Stimulated activated naive CD8-positive, alpha-beta T cell treated with anti-CD3 and anti-CD28 coated beads, Interleukin-15, amount 100 ng/mL, for 72 hours (primary cell): ENCODE data around the gene KRT73.

Source experiments
- ATAC-seq: fragments of 150-1000 bp; cut with Tn5 transposase; 2 replicates; pipeline ENCODE4 v1.10.0; 2021; ENCODE audit warnings: mild to moderate bottlenecking, moderate library complexity
- DNase-seq, 2 donors: peaks; one replicate each; pipeline ENCODE4 v3.0.0; 2021 to 2022
- H3K27ac Mint-ChIP-seq, 2 donors: one replicate each; pipeline ENCODE4 v1.8.0; 2022; ENCODE audit warnings: mild to moderate bottlenecking in 2 of 2, mixed read lengths in 2 of 2, moderate library complexity in 2 of 2
- H3K27me3 Mint-ChIP-seq: one replicate; pipeline ENCODE4 v1.8.0; 2022; ENCODE audit warnings: mixed read lengths
- H3K4me1 Mint-ChIP-seq: one replicate; pipeline ENCODE4 v1.8.0; 2022; ENCODE audit warnings: mild to moderate bottlenecking, mixed read lengths
- H3K4me3 Mint-ChIP-seq, 2 donors: one replicate each; pipeline ENCODE4 v1.8.0; 2022; ENCODE audit warnings: mild to moderate bottlenecking in 2 of 2, mixed read lengths in 2 of 2, moderate library complexity in 1 of 2
- H3K9me3 Mint-ChIP-seq, 2 donors: one replicate each; pipeline ENCODE4 v1.8.0; 2022; ENCODE audit warnings: mixed read lengths in 2 of 2

KRT73 gene

DNA sequence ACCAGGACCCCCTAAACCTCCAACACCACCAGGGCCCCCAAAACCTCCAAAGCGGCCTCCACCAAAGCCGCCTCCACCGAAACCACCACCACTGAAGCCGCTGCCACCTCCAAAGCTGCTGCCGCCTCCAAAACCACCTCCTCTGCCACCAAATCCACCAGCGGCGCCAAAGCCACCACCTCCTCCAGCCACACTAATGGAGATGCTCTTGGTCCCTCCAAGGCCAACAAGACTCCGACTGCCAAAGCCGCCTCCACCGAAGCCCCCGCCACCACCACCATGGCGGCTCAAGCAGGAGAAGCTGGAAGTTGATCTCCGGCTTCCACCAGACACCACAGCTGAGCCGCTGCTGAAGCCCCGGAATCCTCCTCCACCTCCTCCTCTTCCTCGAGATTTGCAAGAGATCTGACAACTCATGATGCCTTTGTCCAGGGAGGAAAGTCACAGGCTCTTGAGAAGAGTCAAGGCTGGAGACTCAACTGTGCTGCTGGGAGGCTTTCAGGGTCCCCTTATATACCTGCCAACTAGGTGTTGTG is 33.4 kb upstream of the KRT73 start, which contains the start of gene KRT2:
TSS of gene KRT2 (minus strand) at position 486 of the 536 bp plus-strand sequence. CDS start at position 417, 69 bp downstream.
- H3K27ac Mint-ChIP-seq = no peak within 1 kb of the TSS
- no peak within 1 kb of the TSS for H3K4me3 Mint-ChIP-seq
- DNase-seq (no peak), ATAC-seq (no peak)
- no peaks in the 10 kb centered on the region for H3K27me3 Mint-ChIP-seq
- H3K4me1 Mint-ChIP-seq = peaks cover 36% of the 10 kb centered on the region
- H3K9me3 Mint-ChIP-seq = no peaks in the 10 kb centered on the region

DNA sequence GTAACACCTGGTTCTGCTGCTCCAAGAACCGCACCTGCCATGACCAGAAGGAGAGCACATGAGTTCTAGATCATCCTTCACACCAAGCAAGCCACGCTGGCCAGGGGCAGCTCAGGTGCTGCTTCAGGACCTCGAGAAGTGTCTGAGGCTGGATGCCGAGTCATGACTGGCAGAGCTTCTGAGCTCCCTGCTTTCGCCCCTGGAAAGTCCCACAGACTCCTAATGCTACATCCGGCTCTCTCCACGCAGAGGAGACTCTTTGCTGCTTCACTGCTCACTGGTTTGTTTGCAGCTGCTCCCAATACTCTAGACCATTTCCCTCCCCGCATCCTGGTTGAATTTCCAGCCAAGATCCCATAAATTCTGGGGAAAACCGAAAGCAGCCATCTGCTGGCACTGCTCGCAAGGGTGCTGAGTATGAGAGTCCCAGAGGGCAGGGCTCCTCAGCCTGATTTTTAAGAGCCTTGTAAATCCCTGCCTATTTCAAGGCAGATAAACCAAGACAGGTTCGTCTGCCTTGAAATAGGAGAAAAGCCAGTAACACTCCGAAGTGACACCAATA is 32.2 kb upstream of the KRT73 start:
- DNase-seq (no peak), ATAC-seq (no peak)
- peaks cover 48% of the 10 kb centered on the region for H3K4me1 Mint-ChIP-seq
- H3K27me3 Mint-ChIP-seq = no peaks in the 10 kb centered on the region
- H3K4me3 Mint-ChIP-seq = no peak overlapping the region
- H3K27ac Mint-ChIP-seq = no peak overlapping the region
- no peaks in the 10 kb centered on the region for H3K9me3 Mint-ChIP-seq

DNA sequence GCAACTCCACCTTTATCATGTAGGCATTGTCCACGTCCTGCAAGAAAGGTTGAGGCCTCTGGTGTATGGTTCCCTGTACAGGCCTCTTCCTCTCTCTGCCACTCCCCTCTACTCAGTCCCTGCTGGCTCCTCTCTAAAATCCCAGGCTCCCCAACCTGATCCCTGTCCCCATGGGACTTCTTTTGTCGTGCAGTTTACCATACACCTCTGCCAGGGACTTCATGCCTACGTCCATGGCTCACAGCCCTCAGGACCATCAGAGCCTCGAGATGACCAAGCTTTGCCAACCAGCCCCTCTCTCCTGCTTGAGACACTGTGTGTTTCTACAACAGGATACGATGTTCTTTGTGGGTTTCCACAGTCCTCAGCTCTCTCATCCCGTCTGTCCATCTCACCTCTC is 30.7 kb upstream of the KRT73 start:
- Mint-ChIP-seq H3K27ac (peak overlapping the region in 1 of 2 donors; percentile 47), H3K4me1 (peaks cover 64% of the 10 kb centered on the region), H3K9me3 (no peaks in the 10 kb centered on the region), H3K27me3 (no peaks in the 10 kb centered on the region), H3K4me3 (no peak overlapping the region)
- DNase-seq (no peak), ATAC-seq (no peak)

DNA sequence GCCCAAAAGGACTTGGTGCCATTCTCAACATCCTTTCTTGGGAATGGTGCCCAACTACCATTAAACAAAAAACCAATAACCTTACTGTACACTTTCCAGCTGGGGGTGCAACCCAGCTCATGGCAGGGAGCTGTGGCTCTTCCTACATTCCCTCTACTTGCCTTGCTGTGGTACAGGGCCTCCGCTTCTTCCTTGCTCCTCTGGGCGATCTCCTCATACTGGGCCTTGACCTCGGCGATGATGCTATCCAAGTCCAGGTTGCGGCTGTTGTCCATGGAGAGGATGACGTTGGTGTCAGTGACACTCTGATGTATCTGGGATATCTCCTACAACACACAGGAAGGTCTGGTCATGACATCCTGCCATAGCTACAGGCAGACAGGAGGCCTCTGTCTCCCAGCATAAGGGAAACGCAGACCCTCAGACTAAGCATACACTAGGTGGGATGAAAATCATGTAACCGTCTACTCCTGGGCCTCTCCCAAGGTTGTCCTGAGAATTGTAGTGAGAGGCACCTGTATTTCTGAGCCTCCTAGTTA is 29.7 kb upstream of the KRT73 start:
- Mint-ChIP-seq H3K27me3 (no peaks in the 10 kb centered on the region), H3K9me3 (no peaks in the 10 kb centered on the region), H3K4me1 (peaks cover 73% of the 10 kb centered on the region), H3K27ac (peak overlapping the region in 1 of 2 donors; percentile 51), H3K4me3 (no peak overlapping the region)
- no peak for ATAC-seq
- no peak for DNase-seq

DNA sequence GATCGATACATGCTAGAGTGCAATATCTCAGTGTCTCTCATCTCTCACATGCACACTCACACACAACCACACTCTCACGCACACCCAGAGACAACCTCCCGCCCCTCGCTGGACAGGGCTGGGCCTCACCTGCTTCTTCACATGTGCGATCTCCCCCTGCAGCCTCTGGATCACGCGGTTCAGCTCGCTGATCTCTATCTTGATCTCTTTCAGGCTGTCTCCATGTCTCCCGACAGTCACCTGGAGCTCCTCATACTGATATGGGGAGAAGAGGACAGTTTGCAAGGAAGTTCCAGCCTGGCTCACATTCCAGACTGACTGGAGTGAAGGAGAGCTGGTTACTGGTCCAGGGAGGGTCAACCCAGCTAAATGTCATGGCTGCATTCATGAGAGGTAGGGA is 29.2 kb upstream of the KRT73 start:
- DNase-seq (no peak), ATAC-seq (no peak)
- H3K4me3 Mint-ChIP-seq = no peak overlapping the region
- peaks cover 75% of the 10 kb centered on the region for H3K4me1 Mint-ChIP-seq
- H3K9me3 Mint-ChIP-seq = no peaks in the 10 kb centered on the region
- H3K27me3 Mint-ChIP-seq = no peaks in the 10 kb centered on the region
- H3K27ac Mint-ChIP-seq = no peak overlapping the region

DNA sequence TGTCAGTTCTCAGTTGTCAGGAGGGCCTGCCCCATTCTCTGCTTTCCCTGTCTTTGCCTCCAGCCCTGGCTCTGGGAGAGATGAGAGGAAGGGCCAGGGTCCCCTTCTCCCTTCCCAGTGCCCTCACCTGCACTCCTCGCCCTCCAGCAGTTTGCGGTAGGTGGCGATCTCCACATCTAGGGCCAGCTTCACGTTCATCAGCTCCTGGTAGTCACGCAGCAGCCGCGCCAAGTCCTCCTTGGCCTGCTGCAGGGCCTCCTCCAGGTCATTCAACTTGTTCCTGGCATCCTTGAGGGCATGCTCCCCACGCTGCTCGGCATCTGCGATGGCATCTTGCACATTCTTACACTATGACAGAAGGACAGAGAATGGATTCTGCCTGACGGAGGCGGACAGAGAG is 28.3 kb upstream of the KRT73 start:
- H3K27me3 Mint-ChIP-seq = no peaks in the 10 kb centered on the region
- no peak overlapping the region for H3K27ac Mint-ChIP-seq
- ATAC-seq (no peak), DNase-seq (no peak)
- H3K4me1 Mint-ChIP-seq = peaks cover 85% of the 10 kb centered on the region
- H3K4me3 Mint-ChIP-seq = no peak overlapping the region
- no peaks in the 10 kb centered on the region for H3K9me3 Mint-ChIP-seq

DNA sequence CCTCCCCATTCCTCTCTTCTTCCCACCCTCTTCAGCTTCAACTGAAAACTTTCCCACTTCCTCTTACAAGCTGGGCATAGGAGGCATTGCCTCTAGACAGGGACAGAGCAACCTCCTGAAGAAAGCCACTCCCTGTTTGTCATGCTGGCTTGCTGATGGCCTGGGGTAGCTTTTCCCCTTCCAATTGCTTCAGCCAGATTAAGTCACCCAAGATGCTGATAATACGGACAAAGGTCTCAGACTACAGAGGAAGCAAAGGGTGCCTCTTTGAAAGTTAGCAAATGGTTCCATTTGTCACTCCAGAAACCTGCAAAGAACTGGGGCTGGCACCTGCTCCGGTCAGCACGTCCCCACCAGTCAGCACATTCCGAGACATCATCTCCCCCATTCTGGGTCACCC is 27.6 kb upstream of the KRT73 start:
- H3K27ac Mint-ChIP-seq = peak overlapping the region in 1 of 2 donors; percentile 71
- H3K27me3 Mint-ChIP-seq = no peaks in the 10 kb centered on the region
- no peak for ATAC-seq

DNA sequence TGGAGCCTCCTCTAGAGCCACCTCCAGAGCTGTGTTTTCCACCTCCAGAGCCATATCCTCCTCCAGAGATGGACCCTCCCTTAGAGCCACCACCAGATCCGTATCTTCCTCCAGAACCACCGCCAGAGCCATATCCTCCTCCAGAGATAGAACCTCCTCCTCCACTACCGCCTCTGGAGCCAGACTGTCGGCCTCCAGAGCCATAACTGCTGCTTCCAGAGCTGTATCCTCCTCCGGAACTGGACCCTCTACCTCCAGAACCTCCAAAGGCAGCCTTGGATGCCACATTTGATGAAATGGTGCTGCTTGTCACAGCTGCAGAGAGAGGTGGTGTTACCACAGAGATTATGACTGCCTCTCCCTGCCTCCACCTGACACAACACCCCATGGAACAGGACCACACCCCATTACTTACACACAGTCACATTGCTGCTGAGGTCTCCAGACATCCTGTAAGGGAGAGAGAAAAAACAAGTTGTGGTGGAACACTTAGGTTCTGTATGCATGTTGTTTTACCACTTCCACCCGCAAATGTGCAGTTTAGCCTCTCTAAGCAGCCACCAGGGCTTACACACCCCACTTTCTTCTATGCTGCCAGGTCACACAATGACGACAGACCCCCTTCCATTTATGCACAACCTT is 26.9 kb upstream of the KRT73 start:
- ATAC-seq = peak; percentile 97
- Mint-ChIP-seq H3K4me3 (peak overlapping the region; percentile 25 to 46), H3K9me3 (no peaks in the 10 kb centered on the region), H3K4me1 (peaks cover 88% of the 10 kb centered on the region), H3K27ac (peak overlapping the region; percentile 90 to 91), H3K27me3 (no peaks in the 10 kb centered on the region)
- peak; percentile 16 to 56 for DNase-seq

More for the DNA sequence above, 27.6 kb upstream of the KRT73 start:
- peaks cover 90% of the 10 kb centered on the region for H3K4me1 Mint-ChIP-seq
- DNase-seq = no peak
- peak overlapping the region; percentile 36 to 49 for H3K4me3 Mint-ChIP-seq
- H3K9me3 Mint-ChIP-seq = no peaks in the 10 kb centered on the region

DNA sequence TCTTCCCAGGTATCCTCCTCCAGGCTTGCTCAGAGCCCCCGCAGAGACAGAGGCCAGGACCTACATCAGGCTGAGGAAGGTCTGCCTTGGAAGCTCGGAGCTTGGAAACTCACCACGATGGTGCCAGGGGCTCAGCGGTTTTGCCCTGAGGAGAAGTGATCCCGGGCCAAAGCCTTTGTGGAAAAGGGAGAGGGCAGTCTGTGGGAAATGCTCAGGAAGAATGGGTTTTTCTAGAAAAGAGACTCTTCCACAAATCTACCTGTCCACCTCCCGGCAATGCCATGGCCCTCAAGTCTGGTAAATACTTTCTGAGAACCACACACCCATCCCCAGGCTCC is 25.7 kb upstream of the KRT73 start:
- no peaks in the 10 kb centered on the region for H3K9me3 Mint-ChIP-seq
- H3K4me3 Mint-ChIP-seq = no peak overlapping the region
- H3K27me3 Mint-ChIP-seq = no peaks in the 10 kb centered on the region
- DNase-seq (no peak), ATAC-seq (no peak)
- peaks cover 76% of the 10 kb centered on the region for H3K4me1 Mint-ChIP-seq
- H3K27ac Mint-ChIP-seq = no peak overlapping the region

DNA sequence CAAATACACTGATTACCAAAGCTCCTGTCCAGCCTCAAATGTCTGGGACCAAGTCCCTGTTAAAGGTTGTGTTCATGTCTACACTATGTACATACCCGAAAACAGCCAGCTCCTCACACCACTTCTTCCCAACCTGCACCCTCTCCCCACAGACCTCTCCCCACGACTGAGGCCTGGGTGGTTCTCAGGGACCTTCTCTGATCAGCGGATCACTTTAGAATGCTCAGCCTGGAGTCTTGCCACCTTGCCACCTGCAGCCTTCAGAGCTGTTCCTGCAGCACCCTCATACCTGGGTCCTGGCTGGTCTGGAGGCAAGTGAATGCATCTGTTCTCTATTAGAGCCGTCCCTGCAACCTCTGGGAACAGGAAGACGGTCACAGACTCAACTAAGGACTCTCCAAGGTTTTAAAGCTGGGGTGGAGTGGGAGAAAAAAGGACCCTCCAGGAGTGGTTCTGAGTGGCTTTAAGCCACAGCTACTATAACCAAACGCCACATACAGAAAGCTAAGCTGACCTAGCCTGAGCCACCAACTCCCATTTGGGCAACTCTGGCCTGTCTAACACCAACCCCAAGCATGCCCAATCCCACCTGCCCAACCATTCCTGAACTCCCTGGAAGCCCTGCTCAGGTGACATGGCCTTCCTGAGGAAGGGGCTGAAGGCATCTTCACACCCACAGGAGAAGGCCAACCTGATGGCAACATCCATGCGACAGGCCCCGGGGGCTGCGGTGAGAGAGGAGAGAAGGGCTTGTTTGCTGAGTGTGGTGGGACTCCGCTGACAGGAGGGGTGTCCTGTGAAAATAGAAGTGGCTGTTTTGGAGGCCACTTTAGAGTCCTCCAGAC is 25.1 kb upstream of the KRT73 start:
- peaks cover 71% of the 10 kb centered on the region for H3K4me1 Mint-ChIP-seq
- no peaks in the 10 kb centered on the region for H3K27me3 Mint-ChIP-seq
- H3K27ac Mint-ChIP-seq = no peak overlapping the region

DNA sequence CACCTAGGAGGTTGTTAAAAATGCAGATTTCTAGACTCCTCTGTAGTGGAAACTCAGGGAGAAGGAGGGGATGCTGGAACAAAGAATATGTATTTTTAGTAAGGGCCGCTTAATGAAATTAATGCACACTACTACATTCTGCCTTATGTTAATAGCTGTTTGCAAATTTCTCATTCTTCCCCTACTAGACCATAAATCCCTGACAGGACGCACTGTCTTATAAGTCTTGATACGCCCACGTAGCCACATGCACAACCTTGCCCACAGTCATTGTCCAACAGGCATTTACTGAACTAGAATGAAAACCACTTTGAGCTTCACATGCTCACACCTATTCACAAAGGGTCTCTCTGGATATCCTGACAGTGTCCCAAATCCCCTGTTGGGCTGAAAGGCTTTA is 23.1 kb upstream of the KRT73 start:
- Mint-ChIP-seq H3K9me3 (no peaks in the 10 kb centered on the region), H3K27me3 (no peaks in the 10 kb centered on the region), H3K4me1 (peaks cover 56% of the 10 kb centered on the region), H3K4me3 (no peak overlapping the region), H3K27ac (no peak overlapping the region)
- ATAC-seq (no peak), DNase-seq (no peak)

More for the DNA sequence above, 25.1 kb upstream of the KRT73 start:
- DNase-seq = no peak
- no peak for ATAC-seq
- no peaks in the 10 kb centered on the region for H3K9me3 Mint-ChIP-seq
- H3K4me3 Mint-ChIP-seq = no peak overlapping the region

DNA sequence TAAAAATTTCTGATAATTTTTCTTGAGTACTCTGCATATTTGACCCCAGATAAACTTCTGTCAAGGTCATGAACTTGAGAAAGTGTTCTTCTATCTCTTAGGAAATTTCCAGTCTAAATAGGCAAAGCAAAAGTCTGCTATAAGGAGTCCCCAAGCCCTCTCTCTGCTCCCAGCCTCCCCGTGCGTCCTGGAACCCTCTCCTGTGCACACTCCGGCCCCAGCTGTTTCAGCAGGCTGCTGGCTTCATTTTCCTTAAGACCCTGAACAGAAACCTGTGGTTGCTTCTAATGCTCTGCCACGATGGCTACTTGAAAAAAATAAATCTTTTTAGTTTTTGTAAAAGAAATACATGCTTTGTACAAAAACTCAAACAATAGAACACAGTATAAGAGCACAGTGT is 18.9 kb upstream of the KRT73 start:
- no peak overlapping the region for H3K4me3 Mint-ChIP-seq
- H3K4me1 Mint-ChIP-seq = peaks cover 45% of the 10 kb centered on the region
- ATAC-seq = no peak
- no peaks in the 10 kb centered on the region for H3K27me3 Mint-ChIP-seq
- H3K9me3 Mint-ChIP-seq = no peaks in the 10 kb centered on the region
- H3K27ac Mint-ChIP-seq = peak overlapping the region in 1 of 2 donors; percentile 39
- no peak for DNase-seq

DNA sequence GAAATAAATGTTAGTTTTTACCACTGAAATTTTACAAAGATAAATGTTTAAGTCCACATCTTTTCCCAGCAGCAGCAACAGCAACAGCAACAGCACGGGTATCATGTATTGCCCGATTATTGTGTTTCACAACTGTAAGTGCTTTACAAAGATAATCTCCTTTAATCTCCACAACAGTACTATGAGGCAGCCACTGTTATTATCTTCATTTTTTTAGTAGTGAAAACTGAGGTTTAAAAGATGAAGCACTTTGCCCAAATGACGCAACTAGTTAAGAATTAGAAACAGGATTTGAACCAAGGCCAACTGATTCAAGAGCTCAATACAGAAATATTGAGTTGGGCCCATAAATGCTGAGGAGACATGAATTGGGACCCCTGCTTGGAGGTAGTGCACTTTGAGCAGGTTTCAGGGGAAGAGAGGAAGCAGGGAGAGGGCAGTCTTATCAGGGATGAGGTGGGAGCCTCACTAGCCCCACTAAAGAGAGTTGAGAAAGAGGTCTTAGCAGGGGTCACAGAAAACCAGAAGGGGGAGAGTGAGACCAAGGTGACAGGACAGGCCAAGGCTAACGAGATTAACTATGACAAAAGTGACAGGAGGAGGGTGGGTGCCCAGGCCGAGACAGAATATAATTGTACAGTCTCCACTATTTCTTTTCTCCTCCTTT is 18.4 kb upstream of the KRT73 start:
- H3K27me3 Mint-ChIP-seq = no peaks in the 10 kb centered on the region
- H3K4me1 Mint-ChIP-seq = peaks cover 45% of the 10 kb centered on the region
- ATAC-seq (no peak), DNase-seq (no peak)
- H3K4me3 Mint-ChIP-seq = no peak overlapping the region
- H3K9me3 Mint-ChIP-seq = no peaks in the 10 kb centered on the region
- H3K27ac Mint-ChIP-seq = no peak overlapping the region

DNA sequence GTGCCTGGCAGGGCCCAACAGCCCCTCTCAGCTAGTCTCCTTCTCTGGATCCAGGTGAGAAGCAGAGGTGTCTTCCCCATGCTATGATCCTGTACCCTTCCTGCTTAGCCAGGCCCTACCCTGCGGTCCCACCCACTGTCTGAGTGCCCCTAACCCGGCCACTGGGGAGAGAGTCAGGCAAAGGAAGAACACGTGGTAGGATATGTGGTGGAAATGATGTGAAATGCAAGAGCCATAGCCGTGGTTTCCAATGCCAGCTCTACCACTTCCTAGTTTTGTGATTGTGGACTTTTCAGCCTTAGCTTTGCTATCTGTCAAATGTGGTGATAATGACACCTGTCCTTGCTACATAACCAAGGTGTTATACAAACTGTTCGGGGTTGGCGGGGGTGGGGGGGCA is 17.8 kb upstream of the KRT73 start:
- ATAC-seq (peak; percentile 33), DNase-seq (no peak)
- Mint-ChIP-seq H3K27ac (no peak overlapping the region), H3K27me3 (no peaks in the 10 kb centered on the region), H3K9me3 (no peaks in the 10 kb centered on the region), H3K4me1 (peaks cover 43% of the 10 kb centered on the region), H3K4me3 (no peak overlapping the region)

DNA sequence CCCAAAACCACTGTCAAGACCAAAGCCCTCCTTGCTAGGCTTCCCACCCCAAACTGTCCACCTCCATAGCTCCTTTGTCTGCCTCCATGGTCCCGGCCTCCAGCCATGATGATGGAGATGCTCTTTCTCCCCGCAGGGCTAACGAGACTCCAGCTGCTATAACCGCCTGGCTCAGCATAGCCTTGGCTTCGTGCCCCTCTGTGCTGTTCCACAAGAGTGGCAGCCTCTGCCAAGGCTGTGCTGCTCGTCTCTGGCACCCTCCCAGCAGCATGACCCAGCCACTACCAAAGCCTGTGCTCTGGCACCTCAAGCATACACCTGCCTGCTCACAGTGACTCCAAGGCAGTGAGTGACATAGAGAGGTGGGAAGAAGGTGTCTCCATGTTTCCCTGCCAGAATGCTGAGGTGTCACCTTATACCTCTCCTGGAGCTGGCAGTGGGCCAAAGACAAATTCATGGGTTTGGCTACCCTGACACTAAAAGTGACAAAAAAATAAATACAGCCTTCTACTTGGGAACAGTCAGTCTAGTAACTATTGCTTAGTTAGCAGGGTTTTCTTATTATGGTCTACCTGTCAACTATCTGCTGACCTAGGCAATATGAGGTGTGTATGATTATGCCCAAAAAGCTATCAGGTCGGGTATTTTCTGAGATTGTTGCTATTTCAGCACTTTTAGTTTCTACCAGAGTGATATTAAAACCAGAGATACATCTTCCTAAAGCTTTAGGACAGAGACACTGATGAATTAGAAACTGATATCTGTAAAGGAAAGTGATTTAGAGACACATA is 16.1 kb upstream of the KRT73 start:
- no peak overlapping the region for H3K4me3 Mint-ChIP-seq
- ATAC-seq = no peak
- H3K9me3 Mint-ChIP-seq = no peaks in the 10 kb centered on the region
- peaks cover 59% of the 10 kb centered on the region for H3K4me1 Mint-ChIP-seq
- H3K27me3 Mint-ChIP-seq = no peaks in the 10 kb centered on the region
- DNase-seq = no peak
- H3K27ac Mint-ChIP-seq = no peak overlapping the region
